Measurements from ENCODE around the gene ECE1.

The ECE1 gene

DNA sequence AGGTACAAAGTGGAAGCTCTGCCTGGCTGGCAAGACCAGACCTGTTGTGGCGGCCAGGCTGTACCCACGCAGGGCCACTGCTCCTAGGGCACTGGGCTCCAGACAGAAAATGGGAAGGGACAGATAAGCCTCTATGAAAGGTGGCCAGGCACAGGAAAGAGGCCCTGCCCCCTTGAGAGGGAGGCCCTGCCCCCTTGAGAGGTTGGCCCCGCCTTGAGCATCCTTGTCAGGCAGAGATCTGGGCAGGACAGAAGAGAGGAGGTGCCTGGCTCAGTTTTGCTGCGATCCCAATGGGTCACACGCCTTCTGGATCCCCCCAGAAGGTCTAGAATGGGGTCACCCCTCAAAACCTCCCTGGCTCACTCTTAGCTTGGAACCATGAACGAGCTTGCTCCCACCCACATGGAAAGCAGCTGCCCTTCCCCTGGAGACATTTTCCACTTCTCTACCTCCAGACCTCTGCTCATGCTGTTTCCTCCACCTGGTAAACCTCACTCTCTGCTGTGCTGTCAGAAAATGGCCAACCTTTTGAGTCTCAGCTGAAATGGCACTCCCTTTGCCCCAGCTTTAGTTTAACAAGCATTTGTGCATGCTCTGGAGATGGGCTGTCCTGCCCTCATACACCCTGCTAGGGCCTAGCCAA lies 17.5 kb upstream of the ECE1 start:
- no peak for DNase-seq

DNA sequence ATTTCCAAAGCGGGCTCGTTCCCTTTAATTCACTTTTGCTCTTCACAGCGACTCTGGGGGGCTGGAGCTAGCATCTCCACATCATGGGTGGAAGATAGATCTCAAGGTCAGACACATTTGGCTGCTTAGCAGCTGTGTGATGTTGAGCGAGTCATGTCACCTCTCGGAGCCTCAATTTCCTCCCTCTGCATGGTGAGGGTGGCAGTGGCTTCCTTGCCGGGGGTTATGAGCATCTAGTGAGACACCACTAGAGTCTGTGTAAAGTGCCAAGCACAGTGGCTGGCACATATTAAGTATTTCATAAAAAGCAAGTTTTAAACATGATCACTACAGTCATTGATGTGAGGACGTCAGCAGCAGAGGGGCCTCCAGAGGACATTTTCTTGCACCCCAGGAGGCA lies 16.9 kb upstream of the ECE1 start:
- DNase-seq, result no peak

DNA sequence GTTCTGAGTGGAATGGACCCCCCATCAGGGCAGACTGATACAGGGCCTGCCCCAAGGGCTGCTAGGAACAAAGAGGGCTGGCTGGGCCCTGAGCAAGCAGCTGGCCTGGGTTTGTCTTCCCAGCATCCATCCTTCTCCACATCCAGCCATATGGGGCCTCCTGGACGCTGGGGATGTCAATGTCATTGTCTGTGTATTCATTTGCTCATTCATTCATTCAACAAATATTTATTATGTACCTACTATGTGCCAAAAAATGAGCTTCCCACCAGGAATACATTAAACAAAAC lies 15.6 kb upstream of the ECE1 start:
- DNase-seq, result no peak

DNA sequence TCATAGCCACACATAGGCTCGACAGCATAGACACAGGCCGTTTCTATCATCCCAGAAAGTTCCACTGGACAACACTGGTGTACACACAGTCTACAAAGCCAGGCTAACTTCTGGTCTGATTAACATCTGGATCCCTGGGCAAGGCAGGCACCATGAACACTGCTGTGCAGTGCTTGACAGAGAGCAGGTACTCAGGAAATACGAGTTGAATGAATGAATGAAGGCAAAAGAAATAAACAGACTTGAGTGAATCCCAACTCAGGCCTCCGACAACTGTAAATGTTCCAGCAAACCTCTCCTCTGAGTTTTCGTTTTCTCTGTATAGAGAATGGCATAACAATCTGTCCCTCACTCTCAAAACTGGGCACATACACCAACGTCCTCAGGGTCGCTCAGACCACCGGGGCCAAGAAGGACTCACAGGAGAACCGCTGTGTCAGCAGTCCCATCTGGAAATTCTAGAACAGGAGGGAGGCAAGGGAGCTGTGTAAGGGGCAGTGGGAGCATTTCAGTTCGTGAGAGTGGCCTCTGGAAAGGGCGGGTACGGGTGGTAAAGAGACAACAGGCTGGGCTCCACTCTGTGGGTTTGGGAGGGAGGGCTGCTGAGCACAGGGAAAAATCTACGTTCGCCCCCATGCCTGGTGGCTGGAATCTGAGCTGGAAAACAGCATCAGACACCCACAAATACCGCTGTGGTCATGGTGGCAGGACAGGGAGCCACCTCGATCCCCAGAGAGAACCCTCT lies 15.1 kb upstream of the ECE1 start:
- DNase-seq, result no peak

DNA sequence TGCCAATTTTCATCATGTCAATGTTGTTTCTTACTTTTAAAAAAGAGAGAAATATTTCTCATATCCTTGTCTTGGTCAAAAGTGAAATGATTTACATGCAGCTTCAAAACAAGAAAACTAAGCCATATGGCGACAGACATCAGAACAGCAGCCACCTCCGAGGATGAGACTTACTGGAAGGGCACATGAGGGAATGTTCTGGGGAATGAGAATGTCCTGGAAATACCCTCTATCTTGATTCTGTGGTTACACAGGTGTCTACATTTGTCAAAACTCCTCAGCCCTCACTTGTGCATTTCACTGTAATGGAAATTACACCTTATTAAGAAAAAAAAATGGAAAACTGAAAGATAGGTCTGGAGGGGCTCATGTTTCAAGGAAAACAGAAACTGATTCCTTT lies 14.2 kb upstream of the ECE1 start:
- no peak for DNase-seq

DNA sequence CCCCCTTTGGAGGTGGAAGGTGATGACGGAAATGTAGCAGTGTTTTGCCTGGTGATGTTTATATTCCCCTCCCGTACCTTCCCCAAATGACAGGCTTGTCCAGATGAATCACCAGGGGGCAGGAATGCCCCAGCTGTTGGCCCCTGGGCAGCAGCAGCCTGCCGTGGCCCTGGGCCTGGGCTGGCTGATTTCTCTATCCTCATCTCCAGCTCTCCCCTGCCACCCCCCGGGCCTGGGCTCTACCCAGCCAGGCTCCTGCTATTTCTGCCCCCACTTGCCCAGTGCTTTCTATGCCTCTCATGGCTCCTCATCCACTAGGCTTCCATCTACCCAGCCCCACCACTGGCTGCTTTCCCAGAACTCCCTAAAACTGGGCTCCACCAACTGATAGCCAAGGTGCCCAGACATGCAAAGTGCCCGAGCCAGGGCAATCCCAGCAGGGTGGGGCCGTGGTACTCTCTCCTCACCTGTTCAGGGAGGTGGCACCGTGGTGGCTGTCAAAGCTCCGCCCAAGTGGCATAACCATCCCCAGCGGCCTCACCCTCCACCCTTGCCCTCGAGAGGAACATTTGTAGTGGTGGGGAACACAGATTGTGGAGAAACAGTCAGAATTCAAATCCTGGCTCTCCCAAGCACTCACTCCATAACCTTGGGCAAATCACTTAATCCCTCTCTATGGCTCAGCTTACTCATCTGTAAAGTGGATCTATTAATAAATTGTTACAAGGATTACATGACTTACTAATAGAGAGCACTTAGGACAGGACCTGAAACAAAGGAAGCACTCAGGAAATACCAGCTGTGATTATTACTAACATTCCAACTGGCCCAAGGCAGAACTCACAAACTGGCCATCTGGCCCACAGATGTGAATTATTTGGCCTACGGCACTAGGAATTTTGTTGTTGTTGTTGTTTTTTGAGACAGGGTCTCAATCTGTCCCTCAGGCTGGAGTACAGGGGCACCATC lies 12.8 kb upstream of the ECE1 start:
- no peak for DNase-seq

DNA sequence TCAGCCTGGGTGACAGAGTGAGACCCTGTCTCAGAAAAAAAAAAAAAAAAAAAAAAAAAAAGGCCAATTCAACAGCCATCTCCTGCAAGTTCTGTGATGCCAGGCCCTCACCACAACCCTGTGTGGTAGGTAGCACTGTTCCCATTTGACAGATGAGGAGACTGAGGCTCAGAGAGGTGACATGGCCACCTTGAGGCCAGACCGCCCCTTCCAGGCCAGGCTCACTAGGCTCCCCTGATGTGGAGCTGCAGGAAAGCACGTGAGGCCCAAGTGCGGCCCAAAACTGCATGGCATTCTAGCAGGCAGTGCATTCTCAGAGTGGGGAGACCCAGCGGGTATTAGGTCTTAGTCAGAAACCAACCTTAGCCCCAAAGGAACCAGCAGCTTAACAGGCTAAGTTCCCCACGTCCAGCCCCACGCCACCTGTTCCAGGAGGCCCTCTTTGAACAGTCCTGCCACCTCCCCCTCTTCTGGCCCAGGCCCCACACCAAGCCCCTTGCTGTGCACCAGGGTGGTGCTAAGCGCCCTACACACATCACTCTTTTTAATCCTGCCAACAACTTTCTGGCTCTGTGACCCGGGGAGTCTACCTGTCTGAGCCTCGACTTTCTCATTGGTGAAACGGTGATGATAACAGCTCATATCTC lies 11.7 kb upstream of the ECE1 start:
- DNase-seq, result no peak

DNA sequence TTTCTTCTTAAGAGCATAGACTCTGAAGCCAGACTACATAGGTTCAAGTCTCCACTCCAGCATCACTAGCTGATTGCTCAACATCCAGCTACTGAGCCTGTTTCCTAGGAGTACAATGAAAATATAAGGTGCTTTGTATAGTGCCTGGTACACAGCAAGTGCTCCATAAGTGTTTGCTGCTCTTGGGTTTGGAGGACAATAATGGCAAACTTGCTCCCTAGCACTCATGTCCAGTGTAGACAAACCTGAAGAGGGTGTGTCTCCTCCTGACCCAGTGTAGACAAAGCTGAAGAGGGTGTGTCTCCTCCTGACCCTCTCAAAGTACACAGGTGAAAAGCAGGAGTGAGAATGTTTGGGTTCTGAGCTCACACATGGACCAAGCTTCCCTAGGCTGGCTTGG lies 10.5 kb upstream of the ECE1 start:
- no peak for DNase-seq

DNA sequence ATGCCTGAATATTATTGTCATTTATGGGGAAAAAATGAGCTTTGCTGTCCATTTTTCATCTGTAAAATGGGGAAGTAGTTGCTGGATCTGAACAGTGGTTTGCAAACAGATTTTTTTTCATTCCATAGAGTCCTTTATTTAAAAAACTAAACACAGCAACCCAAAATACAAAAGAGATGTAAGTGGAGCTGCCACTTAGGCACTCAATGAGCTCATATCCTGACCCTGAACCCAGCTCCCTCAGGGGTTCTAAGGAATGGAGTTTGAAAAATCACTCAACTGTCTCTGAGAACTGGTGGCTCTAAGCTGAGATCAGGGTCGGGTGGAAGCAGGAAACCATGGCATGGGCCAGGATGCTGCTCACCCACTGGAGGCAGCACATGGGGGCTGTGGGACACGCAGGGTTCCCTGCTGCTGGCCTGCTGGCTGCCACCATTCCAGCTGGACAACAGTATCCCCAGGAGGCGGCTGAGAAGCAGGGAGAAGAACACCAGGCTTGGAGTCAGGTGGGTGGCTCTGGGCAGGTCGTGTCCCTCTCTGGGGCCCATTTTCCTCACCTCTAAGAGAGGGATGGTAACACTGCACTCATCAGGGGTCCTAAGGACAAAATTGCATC lies 9.6 kb upstream of the ECE1 start:
- DNase-seq, result no peak

DNA sequence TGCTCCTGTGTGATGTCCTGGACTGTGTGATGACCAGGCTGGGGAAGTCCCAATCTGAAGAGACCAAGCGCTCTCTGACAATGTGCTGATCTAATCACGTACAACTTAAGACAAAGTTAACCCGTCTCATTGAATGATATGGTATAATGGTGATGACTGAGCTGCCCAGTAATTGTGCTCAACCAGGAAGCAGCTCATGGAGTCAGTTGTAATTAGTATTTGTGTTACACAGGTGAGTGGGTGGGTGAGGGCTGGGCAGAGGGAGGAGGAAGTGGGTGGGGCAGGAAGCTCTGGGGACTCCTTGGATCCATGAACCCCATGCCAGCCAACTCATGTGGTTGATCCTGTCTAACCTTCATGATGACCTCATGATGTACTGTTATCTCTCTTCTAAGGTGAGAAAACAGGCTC lies 8.7 kb upstream of the ECE1 start:
- peak; percentile 54 for DNase-seq

DNA sequence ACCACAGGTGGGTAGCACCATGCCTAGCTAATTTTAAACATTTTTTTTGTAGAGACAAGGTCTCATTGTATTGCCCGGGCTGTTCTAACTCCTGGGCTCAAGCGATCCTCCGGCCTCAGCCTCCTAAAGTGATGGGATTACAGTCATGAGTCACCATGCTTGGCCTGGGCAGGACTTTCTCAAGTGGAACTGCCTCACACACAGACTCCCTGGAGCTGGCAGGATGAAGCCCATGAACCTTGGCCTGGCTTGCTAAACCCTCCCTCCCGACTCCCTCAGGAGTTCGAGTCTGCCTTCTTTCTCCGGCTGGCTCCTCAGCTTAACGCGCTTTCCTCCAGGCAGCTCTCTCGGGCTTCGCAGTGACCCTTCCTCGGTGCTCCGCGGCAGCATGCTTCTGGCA lies 7.7 kb upstream of the ECE1 start:
- DNase-seq, result peak; percentile 43

DNA sequence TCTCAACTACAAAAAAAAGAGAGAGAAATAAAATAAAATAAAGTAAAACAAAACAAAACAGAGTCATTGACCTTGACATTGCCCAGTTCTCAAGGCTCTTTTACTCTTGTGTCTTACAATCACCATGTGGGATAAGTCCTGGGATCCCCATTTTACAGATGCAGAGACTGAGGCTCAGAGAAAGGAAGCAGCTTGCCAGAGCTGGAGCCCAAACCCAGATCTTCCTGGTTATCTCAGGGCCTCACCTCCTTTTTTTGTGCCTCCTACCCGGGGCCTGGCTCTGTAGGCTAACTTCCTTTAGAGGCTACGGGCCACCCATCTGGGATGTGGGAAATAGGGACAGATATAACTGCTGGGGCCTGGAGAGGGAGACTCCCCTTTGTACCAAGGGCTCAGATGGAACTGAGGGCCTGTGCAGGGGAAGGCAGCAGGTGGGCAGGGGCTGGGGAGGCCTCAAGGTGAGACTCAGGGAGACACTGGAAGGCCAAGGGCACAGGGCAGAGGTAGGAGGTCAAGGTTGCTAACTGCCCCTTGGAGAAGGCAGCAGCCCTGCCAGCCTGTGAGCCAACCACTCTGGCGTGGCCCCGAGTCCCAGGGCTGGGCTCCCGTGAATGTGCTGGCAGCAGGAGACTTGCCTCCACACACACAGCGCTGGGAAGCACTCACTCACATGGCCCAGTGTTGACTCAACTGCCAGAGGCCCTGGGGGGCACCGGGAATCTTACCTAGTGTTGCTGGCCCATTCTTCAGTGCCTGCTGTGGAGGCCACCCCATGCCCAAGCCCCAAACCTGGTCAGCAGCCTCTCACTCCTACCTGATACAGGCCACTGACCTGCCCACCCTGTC lies 6.5 kb upstream of the ECE1 start:
- DNase-seq, result no peak

DNA sequence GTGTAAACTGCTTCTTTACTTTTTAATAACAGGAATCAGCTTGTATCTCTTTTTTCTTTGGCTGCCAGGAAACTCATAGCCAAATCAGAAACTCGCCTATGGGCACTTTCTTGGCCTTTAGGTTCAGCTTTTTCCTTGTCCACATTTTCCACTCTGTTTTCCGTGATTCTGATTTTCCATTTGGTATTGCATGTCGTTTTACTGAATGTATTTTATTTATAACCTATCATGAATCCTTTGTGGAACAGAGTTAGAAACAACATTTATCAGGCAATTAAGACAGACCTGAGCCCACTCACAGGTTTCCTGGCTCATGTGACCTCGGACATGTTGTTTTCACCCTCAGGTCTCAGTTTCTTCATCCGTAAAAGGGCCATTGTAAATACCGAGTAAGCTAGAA lies 5.3 kb upstream of the ECE1 start:
- no peak for DNase-seq

DNA sequence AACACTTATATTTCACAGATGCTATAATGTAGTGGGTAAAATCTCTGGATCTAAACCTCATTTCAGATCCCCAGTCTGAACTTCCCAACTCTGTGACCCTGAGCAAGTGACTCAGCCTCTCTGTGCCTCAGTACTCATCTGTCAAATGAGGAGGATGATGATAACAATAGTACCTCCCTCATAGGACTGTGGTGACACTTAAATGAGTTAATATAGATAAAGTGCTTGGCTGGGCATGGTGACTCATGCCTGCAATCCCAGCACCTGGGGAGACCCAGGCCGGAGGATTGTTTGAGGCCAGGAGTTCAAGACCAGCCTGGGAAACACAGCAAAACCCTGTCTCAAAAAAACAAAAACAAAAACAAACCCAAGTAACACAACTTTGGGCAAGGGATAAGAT lies 4.7 kb upstream of the ECE1 start:
- DNase-seq, result peak; percentile 7

DNA sequence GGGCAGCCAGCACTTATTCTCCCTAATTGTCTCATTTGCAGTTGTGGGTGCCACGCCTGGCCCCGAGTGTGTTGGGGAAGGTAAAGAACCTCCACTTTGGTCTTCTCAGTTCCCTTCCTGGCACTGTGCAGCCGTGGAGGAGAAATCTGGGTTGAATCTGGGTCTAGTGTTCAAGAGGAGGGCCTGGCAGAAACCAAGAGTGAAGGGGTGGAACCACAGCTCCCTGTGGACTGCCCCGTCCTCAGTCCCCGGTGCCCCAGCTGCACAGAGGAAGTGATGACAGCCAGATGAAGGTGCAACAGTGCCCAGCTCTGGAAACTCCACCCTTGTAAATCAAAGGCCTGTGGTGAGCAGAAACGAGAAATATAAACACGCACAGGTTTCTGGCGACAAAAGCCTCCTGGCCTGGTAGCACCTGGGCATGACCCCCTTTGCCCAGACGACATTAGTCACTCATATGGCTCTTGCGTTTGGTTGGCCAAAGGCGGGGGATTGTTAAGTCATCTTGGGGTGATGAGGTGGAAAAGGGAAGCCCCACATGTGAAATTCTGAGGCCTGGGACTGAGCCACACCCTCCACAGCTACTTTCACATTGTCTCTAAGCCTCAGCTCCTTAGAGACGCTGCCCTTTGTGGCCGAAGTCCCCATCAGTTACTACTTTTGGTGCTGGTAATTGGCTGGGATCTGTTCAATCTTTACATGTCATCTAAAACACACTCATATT lies 4.2 kb upstream of the ECE1 start:
- DNase-seq, result no peak

DNA sequence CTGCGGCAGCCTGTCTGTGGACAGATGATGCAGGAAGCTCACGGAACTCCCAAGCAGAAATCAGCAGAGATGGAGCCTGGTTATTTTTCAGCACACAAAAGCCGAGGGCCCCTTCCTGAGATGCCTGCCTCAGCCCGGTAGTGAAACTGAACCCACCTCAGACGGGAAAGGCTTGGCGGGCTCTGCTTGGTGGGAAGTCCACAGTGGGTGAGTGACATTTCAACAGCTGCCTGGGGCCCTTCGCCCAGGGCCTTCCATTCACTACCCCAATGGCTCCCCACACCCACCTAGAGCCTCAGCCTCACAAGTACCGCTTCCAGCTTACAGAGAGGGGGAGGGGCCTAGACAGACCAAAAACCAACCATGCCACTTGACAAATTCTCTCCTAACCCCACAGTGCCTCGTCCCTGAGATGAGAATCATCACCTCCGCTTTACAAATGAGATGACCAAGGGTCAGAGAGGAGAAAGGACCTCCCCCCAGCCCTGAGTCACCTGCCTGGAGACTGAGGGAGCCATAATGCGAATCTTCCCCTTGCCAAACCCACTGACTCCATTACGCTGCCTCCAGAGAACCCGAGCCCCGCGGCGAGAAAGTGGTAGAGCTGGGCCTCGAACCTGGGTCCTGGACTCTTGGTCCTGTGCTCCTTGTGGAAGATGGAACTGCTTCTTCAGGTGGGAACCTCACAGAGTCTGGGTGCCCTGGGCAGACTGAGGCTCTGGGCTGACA lies 3.4 kb upstream of the ECE1 start:
- DNase-seq, result no peak

DNA sequence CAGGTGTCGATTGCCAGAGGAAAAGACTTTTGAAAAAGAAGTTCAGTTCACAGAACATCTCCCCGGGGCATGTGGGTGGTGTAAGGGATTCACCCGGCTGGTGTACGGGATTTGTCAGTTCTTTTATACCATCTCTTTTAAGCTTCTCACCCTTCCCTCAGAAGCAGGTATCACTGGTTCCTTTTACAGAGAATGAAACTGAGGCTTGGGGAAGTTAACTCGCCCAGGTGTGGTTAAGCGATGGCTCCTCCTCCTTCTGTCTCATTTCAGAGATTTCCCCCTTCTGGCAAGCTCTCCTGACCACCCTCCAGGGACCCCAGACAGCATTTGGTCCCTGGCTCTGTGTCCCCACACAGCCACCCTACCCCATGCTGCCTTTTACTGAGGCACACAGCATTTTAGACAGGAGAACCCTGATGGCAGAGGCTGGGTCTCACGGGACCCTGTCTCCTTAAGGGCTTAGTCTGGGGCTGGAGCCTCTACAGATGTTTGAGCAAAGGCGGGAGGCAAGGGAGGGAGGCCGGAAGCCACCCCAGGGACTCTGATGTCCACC lies 2.8 kb upstream of the ECE1 start:
- no peak for DNase-seq

DNA sequence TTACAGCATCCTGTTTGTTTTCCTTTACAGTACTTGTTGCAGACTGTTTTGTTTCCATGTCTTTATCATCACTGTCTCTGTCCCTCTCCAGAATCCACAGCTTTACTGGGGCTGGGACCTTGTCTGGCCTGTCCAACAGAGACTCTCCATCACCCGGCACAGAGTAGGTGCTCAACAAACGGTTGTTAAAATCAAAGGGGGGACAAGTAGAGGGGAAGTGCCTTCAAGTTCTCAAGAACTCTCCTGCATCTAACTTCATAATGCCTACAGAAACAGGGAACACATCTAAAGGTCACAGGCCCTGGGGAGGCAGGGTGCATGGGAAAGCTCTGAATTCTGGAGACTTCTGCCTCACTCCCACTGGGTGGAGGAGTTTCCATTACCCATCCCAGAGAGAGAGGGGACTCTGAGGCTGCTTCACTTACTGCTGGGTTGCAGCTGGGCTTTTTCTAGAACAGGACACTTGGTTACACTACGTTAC lies 2.3 kb upstream of the ECE1 start:
- DNase-seq, result no peak

DNA sequence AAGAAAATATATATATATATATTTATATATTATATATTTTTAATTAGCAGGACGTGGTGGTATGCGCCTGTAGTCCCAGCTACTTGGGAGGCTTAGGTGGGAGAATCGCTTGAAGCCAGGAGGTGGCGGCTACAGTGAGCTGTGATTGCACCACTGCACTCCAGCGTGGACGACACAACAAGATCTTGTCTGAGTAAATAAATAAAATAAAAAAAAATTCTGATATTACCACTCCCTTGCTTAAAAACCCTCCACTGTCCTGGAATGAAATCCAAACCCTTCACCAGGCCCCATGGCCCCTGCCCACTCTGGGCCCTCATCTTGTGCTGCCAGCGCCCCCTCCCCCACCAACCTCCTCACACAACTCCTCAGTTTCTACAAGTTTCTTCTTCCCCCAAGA lies 1.7 kb upstream of the ECE1 start:
- no peak for DNase-seq

DNA sequence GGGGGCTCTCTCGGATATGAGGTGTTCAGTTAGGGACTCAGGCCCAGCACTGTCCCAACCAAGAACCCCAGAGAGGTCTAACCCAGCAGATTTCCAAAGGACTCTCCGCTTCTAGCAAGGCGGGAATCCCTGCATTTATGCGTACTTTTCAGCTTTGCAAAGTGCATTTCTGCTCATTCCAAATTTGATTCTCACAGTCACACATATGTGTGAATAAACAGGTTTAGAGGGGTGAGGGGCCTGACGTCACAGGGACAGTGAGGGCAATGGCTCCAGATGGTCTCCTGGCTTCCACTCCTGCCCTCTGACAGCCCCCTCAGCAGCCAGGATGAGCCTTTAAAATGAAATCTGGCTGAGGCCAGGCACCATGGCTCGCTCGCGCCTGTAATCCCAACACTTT lies 921 bp upstream of the ECE1 start:
- DNase-seq, result no peak

Data from kidney glomerular epithelial cell (primary cell).